Lower leg skin (tissue), 4 donors: Measurements from ENCODE around the gene TPRX1. TPM values are rescaled to one million over a fixed set of nuclear protein-coding genes. Genes with fewer than 3 reads are reported as not detected.
"Not testable (repeated sequence)": the region's sequence is repeated elsewhere in the genome, so short reads cannot be mapped to it uniquely, and the experiment has no call there.

Experiments
- DNase-seq, 2 donors: peaks; one replicate each; pipeline ENCODE4 v3.0.0-alpha.2; 2019; ENCODE audit warnings: low spot score in 2 of 2
- H3K4me3 ChIP-seq: fragments of 200-600 bp; sonication (generic); 2 replicates; pipeline ENCODE4 v1.5.1; 2017; ENCODE audit warnings: mild to moderate bottlenecking, low read depth; ENCODE audit not compliant: poor library complexity, severe bottlenecking
- CTCF ChIP-seq, 3 donors: fragments of 450-650 bp; IDR thresholded peaks; one replicate each; pipeline ENCODE4 v1.5.1; 2016; ENCODE audit warnings: antibody characterized with exemption in 3 of 3, mild to moderate bottlenecking in 3 of 3, moderate library complexity in 2 of 3
- POLR2A ChIP-seq, 2 donors: fragments of 450-650 bp; IDR thresholded peaks; one replicate each; pipeline ENCODE4 v1.6.1; 2016 to 2017; ENCODE audit warnings: antibody characterized with exemption in 2 of 2, mild to moderate bottlenecking in 1 of 2, moderate library complexity in 1 of 2
- WGBS, 2 donors: methylation state at CpG; one replicate each; pipeline ENCODE4 v1.1.5; 2018; 5-methylcytosine and 5-hydroxymethylcytosine counted together
- intact Hi-C: fragments of 100-400 bp; cut with DNase I; formaldehyde crosslinking; loops from one replicate; pipeline ENCODE4 v1.15.0; 2023; ENCODE audit warnings: low total_unique reads
- total RNA-seq, 4 donors: library from RNA; depleted of rRNA; stranded (reverse); fragments of >200 nt; gene quantifications; one replicate each; pipeline ENCODE4 v1.1.0, GENCODE V29; 2016

Gene TPRX1
- total RNA-seq, 4 donors from 2014 or later = not detected

DNA sequence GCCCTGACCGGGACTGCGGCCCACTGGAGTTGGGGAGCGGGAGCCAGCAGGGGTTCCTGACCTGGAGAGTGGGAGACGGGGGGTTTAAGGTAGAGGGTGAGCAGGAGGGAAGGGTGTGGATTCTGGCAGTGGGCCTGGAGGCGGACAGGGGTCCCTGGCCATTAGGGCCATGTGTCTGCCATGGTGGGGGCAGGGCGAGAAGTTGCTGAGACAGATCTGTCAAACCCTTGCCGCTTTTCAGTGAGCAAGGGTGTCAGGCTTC, 38.1 kb downstream of the TPRX1 start:
- WGBS, 2 donors = 77 to 83% methylated on average over 7 of the region's 7 CpGs
- no peak for TF ChIP-seq CTCF (IDR thresholded peaks at IDR 0.05)
- TF ChIP-seq POLR2A (IDR thresholded peaks at IDR 0.05) = no peak
- DNase-seq = no peak
- no peak overlapping the region for H3K4me3 ChIP-seq
- intact Hi-C loops = no loop called here

DNA sequence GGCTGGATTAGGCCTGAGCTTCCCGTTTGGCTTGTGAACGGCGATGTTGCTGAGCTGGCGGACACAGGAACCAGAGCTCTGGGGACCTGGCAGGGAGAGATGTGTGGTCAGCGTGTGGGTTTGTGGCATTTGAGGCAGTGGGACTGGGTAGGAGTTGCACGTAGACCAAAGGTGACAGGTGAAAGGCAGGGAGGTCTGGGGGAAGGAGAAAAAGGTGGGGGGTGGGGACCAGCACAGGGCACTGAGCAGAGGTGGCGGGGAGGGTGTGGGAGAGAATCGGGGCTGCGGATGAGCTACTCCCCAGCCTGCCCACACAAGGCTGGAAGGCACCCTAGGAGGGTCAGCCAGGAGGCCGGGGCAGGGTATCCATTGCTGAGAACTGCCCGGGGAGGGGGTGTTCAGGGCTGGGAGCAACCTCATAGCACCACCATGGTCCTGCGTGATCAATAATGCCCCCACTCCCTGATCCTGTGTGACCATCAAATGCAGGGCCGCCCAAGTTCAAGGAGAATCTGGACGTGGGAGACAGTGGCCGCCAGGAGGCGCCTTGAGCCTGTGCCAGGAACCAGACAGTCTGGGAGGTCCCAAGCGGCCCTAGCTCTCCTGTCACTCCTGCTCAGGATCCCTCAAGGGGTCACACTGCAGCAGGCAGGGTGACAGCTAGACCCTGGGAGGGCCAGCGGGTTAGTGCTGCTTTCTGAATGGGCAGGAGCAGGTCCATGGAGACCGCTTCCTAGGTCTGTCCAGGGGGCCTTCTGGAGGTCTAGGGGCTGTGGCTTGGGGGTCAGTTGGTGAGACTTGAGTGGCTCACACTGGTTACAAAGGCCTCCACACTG, 38.6 kb downstream of the TPRX1 start:
- 38 to 41% methylated on average over 19 of the region's 19 CpGs for WGBS, 2 donors
- DNase-seq = no peak
- TF ChIP-seq CTCF (IDR thresholded peaks at IDR 0.05) = peak in 1 of 3 donors; percentile 20
- TF ChIP-seq POLR2A (IDR thresholded peaks at IDR 0.05) = no peak
- intact Hi-C loops = no loop called here
- no peak overlapping the region for H3K4me3 ChIP-seq

GRCh38 chr19:47764705-47765104, 39.6 kb downstream of the TPRX1 start:
- DNase-seq, intact Hi-C loops, H3K4me3 ChIP-seq: not testable (repeated sequence)
- 68 to 75% methylated on average over 3 of the region's 3 CpGs for WGBS, 2 donors

DNA sequence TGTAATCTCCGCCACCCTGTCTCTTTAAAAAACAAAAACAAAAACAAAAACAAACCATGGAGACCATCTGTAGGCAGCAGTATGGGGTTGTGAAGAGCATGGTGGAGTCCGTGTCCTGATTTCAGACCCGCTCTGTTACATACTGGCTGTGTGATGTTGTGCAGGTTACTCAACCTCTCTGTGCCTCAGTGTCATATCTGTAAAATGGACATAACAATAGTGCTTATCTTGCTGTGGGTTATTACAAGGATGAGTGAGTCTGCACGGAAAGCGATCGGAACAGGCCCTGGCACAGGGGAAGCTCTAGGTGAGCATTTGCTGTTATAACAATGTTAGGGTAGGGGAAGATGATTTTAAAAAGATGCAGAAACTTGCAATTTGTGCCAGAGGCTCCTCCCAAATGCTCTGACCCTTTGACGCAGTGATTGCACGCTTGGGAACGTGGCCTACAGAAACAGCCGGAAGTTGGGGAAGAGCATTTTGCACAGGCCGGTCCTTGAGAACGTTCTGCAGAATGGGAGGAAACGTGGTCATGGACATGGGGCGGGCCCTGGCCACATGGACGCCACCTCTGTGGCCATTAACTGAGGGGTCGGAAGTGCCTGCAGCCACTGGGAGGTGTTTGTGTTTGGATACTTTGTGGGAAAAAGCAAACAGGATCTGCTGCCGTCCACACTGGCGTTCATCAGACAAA, 41.6 kb downstream of the TPRX1 start:
- no peak for DNase-seq
- H3K4me3 ChIP-seq = no peak overlapping the region
- intact Hi-C loops = no loop called here
- TF ChIP-seq CTCF (IDR thresholded peaks at IDR 0.05) = no peak
- no peak for TF ChIP-seq POLR2A (IDR thresholded peaks at IDR 0.05)
- 67 to 76% methylated on average over 18 of the region's 18 CpGs for WGBS, 2 donors

DNA sequence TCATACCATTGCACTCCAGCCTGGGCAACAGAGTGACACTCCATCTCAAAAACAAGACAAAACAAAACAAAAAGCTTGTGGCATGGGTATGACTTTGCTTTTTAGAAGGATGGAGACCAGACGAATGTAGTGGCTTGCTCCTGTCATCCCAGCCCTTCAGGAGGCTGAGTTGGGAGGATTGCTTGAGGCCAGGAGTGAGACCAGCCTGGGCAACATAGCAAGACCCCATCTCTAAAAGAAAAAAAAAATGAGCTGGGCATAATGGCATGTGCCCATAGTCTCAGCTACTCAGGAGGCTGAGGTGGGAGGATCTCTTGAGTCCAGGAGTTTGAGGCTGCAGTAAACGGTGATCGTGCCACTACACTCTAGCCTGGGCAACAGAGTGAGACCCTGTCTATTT, 42.2 kb downstream of the TPRX1 start:
- intact Hi-C loops = no loop called here
- 75 to 86% methylated on average over 2 to 3 of the region's 3 CpGs for WGBS, 2 donors
- no peak for TF ChIP-seq CTCF (IDR thresholded peaks at IDR 0.05)
- no peak for TF ChIP-seq POLR2A (IDR thresholded peaks at IDR 0.05)

DNA sequence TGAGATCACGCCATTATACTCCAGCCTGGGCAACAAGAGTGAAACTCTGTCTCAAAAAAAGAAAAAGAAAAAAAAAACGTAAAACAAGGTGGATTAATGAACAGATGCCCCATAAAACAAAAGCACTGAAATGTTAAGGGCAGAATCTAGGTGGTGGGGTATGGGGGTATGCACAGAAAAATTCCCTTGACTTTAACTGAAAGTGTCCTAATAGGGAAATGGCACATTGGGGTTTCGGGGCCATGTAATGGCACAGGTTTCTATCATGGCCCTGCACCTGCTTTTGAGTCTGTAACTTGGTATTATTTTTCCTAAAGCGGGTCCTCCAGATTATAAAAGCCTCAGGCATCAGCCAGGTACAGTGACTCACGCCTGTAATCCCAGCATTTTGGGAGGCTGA, 42.8 kb downstream of the TPRX1 start:
- intact Hi-C loops = no loop called here
- 64 to 68% methylated on average over 5 of the region's 5 CpGs for WGBS, 2 donors
- no peak for TF ChIP-seq CTCF (IDR thresholded peaks at IDR 0.05)
- TF ChIP-seq POLR2A (IDR thresholded peaks at IDR 0.05) = no peak
- H3K4me3 ChIP-seq = no peak overlapping the region
- no peak for DNase-seq

More for the DNA sequence above, 42.2 kb downstream of the TPRX1 start:
- no peak for DNase-seq
- H3K4me3 ChIP-seq = no peak overlapping the region
